HEK293 (cell line): Measurements from ENCODE around the gene AXL.
A peak's percentile ranks its signal among the peaks of the same experiment; 100 is the strongest.

ENCODE experiments used
- CTCF ChIA-PET: fragments of 350-600 bp; formaldehyde crosslinking; extraction: SDS; loops from one replicate; lab custom pipeline; 2021; ENCODE audit warnings: antibody characterized with exemption; lab: Yijun Ruan, JAX
- POLR2A ChIA-PET: fragments of 300-600 bp; formaldehyde crosslinking; extraction: SDS; loops from one replicate; lab custom pipeline; 2020; ENCODE audit warnings: antibody characterized with exemption, inconsistent platforms; lab: Yijun Ruan, JAX
- H3K27ac ChIP-seq: fragments of 200-500 bp; sonication (Bioruptor generic); 2 replicates; pipeline ENCODE4 v1.5.1; 2014; ENCODE audit warnings: low read depth, low read length, control low read depth, inconsistent platforms; ENCODE audit errors: extremely low read depth
- H3K36me3 ChIP-seq, 2 experiments: fragments of 200-500 bp in 1 of 2; sonication (Bioruptor generic) in 1 of 2; 1 replicate in 1 of 2; 2 replicates in 1 of 2; pipeline ENCODE4 v1.5.1; 2014 to 2017; ENCODE audit warnings: inconsistent platforms in 2 of 2, low read length in 2 of 2; ENCODE audit not compliant: control insufficient read depth in 2 of 2, insufficient read depth in 1 of 2
- H3K4me1 ChIP-seq: fragments of 200-500 bp; sonication (Bioruptor generic); 2 replicates; pipeline ENCODE4 v1.5.1; 2014; ENCODE audit warnings: mild to moderate bottlenecking, low read length, inconsistent platforms; ENCODE audit not compliant: control insufficient read depth, insufficient read depth
- H3K4me3 ChIP-seq: 2 replicates; pipeline ENCODE4 v1.5.1; 2011; ENCODE audit warnings: low read depth, mild to moderate bottlenecking, control low read depth, low read length, moderate library complexity
- H3K9me3 ChIP-seq: fragments of 200-500 bp; sonication (Bioruptor generic); 2 replicates; pipeline ENCODE4 v1.5.1; 2014; ENCODE audit warnings: low read depth, low read length, inconsistent platforms; ENCODE audit not compliant: control insufficient read depth, insufficient read depth
- FEZF1 ChIP-seq: fragments of 450-650 bp; formaldehyde crosslinking; IDR thresholded peaks from 2 replicates; pipeline ENCODE4 v1.5.1; 2016; ENCODE audit warnings: missing biosample characterization, missing genetic modification characterization
- INSM2 ChIP-seq: fragments of 450-650 bp; formaldehyde crosslinking; IDR thresholded peaks from 2 replicates; pipeline ENCODE4 v1.5.1; 2016; ENCODE audit warnings: missing biosample characterization, missing genetic modification characterization
- MEIS1 ChIP-seq: sonication (generic); formaldehyde crosslinking; IDR thresholded peaks from 2 replicates; pipeline ENCODE4 v1.8.1; 2022; ENCODE audit warnings: missing genetic modification reagents, mild to moderate bottlenecking, borderline replicate concordance
- OVOL3 ChIP-seq: fragments of 450-650 bp; formaldehyde crosslinking; IDR thresholded peaks from 2 replicates; pipeline ENCODE4 v1.5.1; 2016; ENCODE audit warnings: missing biosample characterization, missing genetic modification characterization
- REST ChIP-seq: fragments of 450-650 bp; formaldehyde crosslinking; IDR thresholded peaks from 2 replicates; pipeline ENCODE4 v1.5.1; 2016; ENCODE audit warnings: missing biosample characterization, missing genetic modification characterization
- SCRT1 ChIP-seq: fragments of 450-650 bp; formaldehyde crosslinking; IDR thresholded peaks from 2 replicates; pipeline ENCODE4 v1.5.1; 2016; ENCODE audit warnings: missing biosample characterization, missing genetic modification characterization, borderline replicate concordance
- SCRT2 ChIP-seq: fragments of 450-650 bp; formaldehyde crosslinking; IDR thresholded peaks from 2 replicates; pipeline ENCODE4 v1.5.1; 2016; ENCODE audit warnings: missing biosample characterization, missing genetic modification characterization
- ZBTB21 ChIP-seq: fragments of 450-650 bp; formaldehyde crosslinking; IDR thresholded peaks from 2 replicates; pipeline ENCODE4 v1.5.1; 2017; ENCODE audit warnings: missing biosample characterization, missing genetic modification characterization
- ZIC2 ChIP-seq: fragments of 450-650 bp; formaldehyde crosslinking; IDR thresholded peaks from 2 replicates; pipeline ENCODE4 v1.5.1; 2016; ENCODE audit warnings: missing biosample characterization, missing genetic modification characterization
- ZNF132 ChIP-seq: fragments of 450-650 bp; formaldehyde crosslinking; IDR thresholded peaks from 2 replicates; pipeline ENCODE4 v1.5.1; 2017; ENCODE audit warnings: missing biosample characterization, missing genetic modification characterization, borderline replicate concordance
- ZNF175 ChIP-seq: fragments of 450-650 bp; formaldehyde crosslinking; IDR thresholded peaks from 2 replicates; pipeline ENCODE4 v1.5.1; 2016; ENCODE audit warnings: missing biosample characterization, missing genetic modification characterization
- ZNF26 ChIP-seq: fragments of 450-650 bp; formaldehyde crosslinking; IDR thresholded peaks from 2 replicates; pipeline ENCODE4 v1.5.1; 2016; ENCODE audit warnings: missing biosample characterization, missing genetic modification characterization
- ZNF335 ChIP-seq: fragments of 450-650 bp; formaldehyde crosslinking; conservative IDR thresholded peaks from 2 replicates; pipeline ENCODE4 v1.5.1; 2016; ENCODE audit warnings: missing biosample characterization, missing genetic modification characterization
- ZNF529 ChIP-seq: fragments of 450-650 bp; formaldehyde crosslinking; IDR thresholded peaks from 2 replicates; pipeline ENCODE4 v1.5.1; 2017; ENCODE audit warnings: missing genetic modification characterization, missing biosample characterization; ENCODE audit not compliant: insufficient replicate concordance
- ZNF544 ChIP-seq: fragments of 450-650 bp; formaldehyde crosslinking; IDR thresholded peaks from 2 replicates; pipeline ENCODE4 v1.5.0; 2017; ENCODE audit warnings: missing biosample characterization, missing genetic modification characterization
- ZNF654 ChIP-seq: fragments of 450-650 bp; formaldehyde crosslinking; IDR thresholded peaks from 2 replicates; pipeline ENCODE4 v1.5.1; 2016; ENCODE audit warnings: low read depth, missing biosample characterization, missing genetic modification characterization
- ZNF664 ChIP-seq: fragments of 450-650 bp; formaldehyde crosslinking; IDR thresholded peaks from 2 replicates; pipeline ENCODE4 v1.5.1; 2016; ENCODE audit warnings: missing biosample characterization, missing genetic modification characterization
- ZNF704 ChIP-seq: fragments of 450-650 bp; formaldehyde crosslinking; IDR thresholded peaks from 2 replicates; pipeline ENCODE4 v1.5.1; 2016; ENCODE audit warnings: missing biosample characterization, missing genetic modification characterization
- ZNF768 ChIP-seq: fragments of 450-650 bp; formaldehyde crosslinking; IDR thresholded peaks from 2 replicates; pipeline ENCODE4 v1.5.1; 2018; ENCODE audit warnings: missing biosample characterization, mild to moderate bottlenecking, missing genetic modification characterization
- ZNF791 ChIP-seq: fragments of 450-650 bp; formaldehyde crosslinking; IDR thresholded peaks from 2 replicates; pipeline ENCODE4 v1.5.1; 2016; ENCODE audit warnings: missing biosample characterization, missing genetic modification characterization
- ZSCAN23 ChIP-seq: fragments of 450-650 bp; formaldehyde crosslinking; IDR thresholded peaks from 2 replicates; pipeline ENCODE4 v1.5.1; 2016; ENCODE audit warnings: missing biosample characterization, missing genetic modification characterization

AXL gene

GRCh38 chr19:41232686-41233085 is 13.7 kb downstream of the AXL start (continued):
- no peak for TF ChIP-seq ZNF704
- no peak for TF ChIP-seq OVOL3 (tag by site-specific recombination)
- no peak for TF ChIP-seq ZNF529 (tag by site-specific recombination)
- TF ChIP-seq FEZF1, result no peak
- no peak for TF ChIP-seq ZNF132 (tag by site-specific recombination)

GRCh38 chr19:41233748-41234240 is 14.8 kb downstream of the AXL start:
- no peaks in the 10 kb centered on the region for H3K36me3 ChIP-seq
- H3K9me3 ChIP-seq, result no peaks in the 10 kb centered on the region
- POLR2A ChIA-PET, result interaction anchor here (1.7 kb wide), 1 partner anchor 7 kb away, joined by 5 read pairs; no protein-coding TSS in a partner anchor
- CTCF ChIA-PET, result interaction anchor here (0.6 to 2.6 kb wide), 4 partner anchors 25 to 561 kb away, joined by 3 to 16 read pairs (median 3); no protein-coding TSS in a partner anchor
- no peak overlapping the region for H3K27ac ChIP-seq
- H3K4me1 ChIP-seq, result no peaks in the 10 kb centered on the region
- TF ChIP-seq REST (tag by site-specific recombination), result no peak
- peak; percentile 91; the same call in 1 of the 2 replicates for TF ChIP-seq ZNF768
- H3K4me3 ChIP-seq, result no peak overlapping the region

- no peak overlapping the region for H3K27ac ChIP-seq
- POLR2A ChIA-PET, result interaction anchor here (1.7 kb wide), 1 partner anchor 8 kb away, joined by 5 read pairs; no protein-coding TSS in a partner anchor
- TF ChIP-seq SCRT1 (tag by site-specific recombination), result peak; percentile 54; the same call in 1 of the 2 replicates
- TF ChIP-seq ZIC2 (tag by site-specific recombination), result no peak
- peak; percentile 98; the same call in 1 of the 2 replicates for TF ChIP-seq ZNF768
- no peak for TF ChIP-seq ZSCAN23 (tag by site-specific recombination)
- TF ChIP-seq ZNF654 (tag by site-specific recombination), result no peak
- peak; percentile 62 for TF ChIP-seq SCRT2 (tag by site-specific recombination)
- TF ChIP-seq ZBTB21 (tag by site-specific recombination), result no peak
- TF ChIP-seq, all 188 proteins: peak for 3
- H3K4me3 ChIP-seq, result no peak overlapping the region
- CTCF ChIA-PET, result interaction anchor here (1.1 kb wide), 2 partner anchors 26 to 560 kb away, joined by 3 read pairs; no protein-coding TSS in a partner anchor
- H3K4me1 ChIP-seq, result no peaks in the 10 kb centered on the region
- no peaks in the 10 kb centered on the region for H3K9me3 ChIP-seq
- no peaks in the 10 kb centered on the region for H3K36me3 ChIP-seq
Observed at GRCh38 chr19:41234512-41235168, 15.6 kb downstream of the AXL start.

GRCh38 chr19:41235480-41235879 is 16.5 kb downstream of the AXL start:
- H3K27ac ChIP-seq, result no peak overlapping the region
- H3K9me3 ChIP-seq, result no peaks in the 10 kb centered on the region
- H3K4me1 ChIP-seq, result no peaks in the 10 kb centered on the region
- POLR2A ChIA-PET, result interaction anchor here (0.7 to 1.7 kb wide), 2 partner anchors 9 to 16 kb away, joined by 5 to 8 read pairs; partner anchors contain the start of gene AXL
- no peaks in the 10 kb centered on the region for H3K36me3 ChIP-seq
- CTCF ChIA-PET, result interaction anchor here (0.6 to 1.5 kb wide), 2 partner anchors 32 to 402 kb away, joined by 3 to 4 read pairs; no protein-coding TSS in a partner anchor
- no peak overlapping the region for H3K4me3 ChIP-seq
- TF ChIP-seq ZNF544 (tag by site-specific recombination), result no peak
- TF ChIP-seq ZNF664 (tag by site-specific recombination), result no peak
- no peak for TF ChIP-seq ZNF529 (tag by site-specific recombination)
- TF ChIP-seq ZNF791 (tag by site-specific recombination), result no peak
- TF ChIP-seq INSM2, result no peak
- no peak for TF ChIP-seq ZNF335 (tag by site-specific recombination)
- TF ChIP-seq MEIS1 (CRISPR knock-in tag), result no peak
- no peak for TF ChIP-seq ZNF175 (tag by site-specific recombination)
- no peak for TF ChIP-seq ZNF26
